ENCODE data around the gene KCND3.

KCND3 gene

GRCh38 chr1:111920221-111921024 lies 69.0 kb downstream of the KCND3 start:
- no peak for DNase-seq (ENCODE audit: low read depth in 2 of 2)

DNA sequence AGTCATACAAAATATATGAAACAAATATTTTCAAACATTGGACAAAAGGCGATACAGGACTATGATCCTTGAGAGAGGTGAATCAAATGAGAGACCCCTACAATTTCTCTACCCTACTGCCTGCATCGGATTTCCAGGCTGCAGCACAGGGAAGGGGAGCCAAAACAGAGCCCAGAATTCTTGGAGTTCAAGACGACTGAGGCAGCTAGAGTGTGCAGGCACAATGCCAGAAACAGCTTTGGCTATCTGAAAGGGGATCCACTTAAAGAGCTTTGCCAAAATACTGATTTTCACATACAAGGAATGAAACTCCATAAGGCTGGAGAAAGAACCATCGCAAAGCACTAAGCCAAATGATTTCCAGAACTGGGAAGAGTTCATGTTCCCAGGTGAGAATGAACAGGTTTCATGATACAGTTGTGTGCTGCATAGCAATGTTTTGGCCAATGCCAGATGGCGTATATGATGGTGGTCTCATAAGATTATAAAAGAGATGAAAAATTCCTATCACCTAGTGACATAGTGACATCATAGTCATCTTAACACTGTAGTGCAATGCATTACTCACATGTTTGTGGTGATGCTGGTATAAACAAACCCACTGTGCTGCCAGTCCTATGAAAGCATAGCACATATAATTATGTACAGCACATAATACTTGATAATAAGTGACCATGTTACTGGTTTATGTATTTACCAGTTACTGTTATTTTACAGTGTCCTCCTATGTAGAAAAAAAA lies 77.5 kb downstream of the KCND3 start:
- no peak for DNase-seq (ENCODE audit: low read depth in 2 of 2)

GRCh38 chr1:111911061-111911460 lies 78.4 kb downstream of the KCND3 start:
- no peak for DNase-seq (ENCODE audit: low read depth in 2 of 2)

DNA sequence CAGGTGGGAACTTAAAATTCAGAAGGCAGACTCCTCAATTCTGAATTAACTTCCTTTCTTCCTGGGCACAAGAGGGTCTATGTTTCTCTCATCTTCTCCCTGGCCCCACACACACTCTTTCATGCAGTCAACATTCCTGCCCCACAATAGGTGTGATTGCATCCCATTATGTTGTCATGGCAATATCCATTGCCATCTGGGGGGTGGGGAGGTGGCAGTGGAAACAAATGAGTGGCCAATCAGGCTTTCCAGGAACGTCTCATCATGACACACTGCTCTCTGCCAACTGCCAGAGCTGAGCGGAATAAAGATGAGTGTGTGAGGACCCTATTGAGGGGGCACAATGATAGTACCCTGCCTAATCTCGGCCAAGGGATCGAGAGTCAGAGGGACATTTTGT lies 80.4 kb downstream of the KCND3 start:
- DNase-seq (ENCODE audit: low read depth in 2 of 2): no peak

DNA sequence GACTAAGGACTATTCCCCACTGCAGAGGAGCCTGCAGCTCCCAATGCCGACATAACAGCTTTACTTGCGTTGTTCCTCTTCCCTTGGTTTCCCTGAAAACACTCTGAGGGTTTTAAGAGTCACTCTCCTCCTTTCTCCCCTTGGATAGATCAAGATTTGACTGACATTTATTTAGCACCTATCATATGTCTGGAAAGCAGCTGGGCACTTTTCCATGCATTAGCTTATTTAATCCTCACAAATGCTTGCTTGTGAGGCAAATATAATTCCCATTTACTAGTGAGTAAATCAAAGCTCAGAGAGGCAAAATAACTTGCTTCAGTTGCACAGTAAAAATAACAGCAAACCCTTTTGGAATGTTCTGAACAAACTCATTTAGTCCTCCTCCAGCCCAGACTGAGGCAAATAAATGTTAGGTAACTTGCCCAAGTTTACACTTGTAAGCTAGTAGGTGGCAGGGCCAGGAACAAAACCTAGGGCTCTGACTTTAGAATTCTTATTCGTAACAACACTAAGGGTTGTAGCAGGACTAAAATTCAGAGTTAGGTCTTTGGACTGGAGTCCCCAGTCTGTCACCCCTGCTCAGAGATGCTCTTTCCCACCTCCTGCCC lies 81.4 kb downstream of the KCND3 start:
- DNase-seq (ENCODE audit: low read depth in 2 of 2): no peak

GRCh38 chr1:111907321-111907720 lies 82.1 kb downstream of the KCND3 start:
- no peak for DNase-seq (ENCODE audit: low read depth in 2 of 2)

GRCh38 chr1:111906816-111907215 lies 82.7 kb downstream of the KCND3 start:
- no peak for DNase-seq (ENCODE audit: low read depth in 2 of 2)

DNA sequence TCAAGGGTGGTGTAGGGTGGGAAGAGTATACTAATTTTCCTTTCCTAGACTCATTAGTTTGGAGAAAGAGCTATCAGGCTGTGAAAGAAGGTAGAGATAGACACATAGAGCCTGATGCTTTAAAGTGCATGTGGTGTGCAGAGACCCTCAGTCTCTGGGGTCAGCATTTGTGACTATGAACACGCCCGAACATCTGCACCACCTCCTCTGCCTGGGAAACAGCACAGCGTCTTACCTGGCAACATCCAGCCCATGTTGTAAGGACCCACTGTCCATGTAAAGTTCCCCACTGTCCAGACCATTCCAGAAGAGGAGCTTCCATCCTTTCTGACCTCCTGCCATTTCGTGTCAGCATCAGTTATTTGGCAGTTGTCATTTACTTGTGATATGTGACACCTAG lies 83.4 kb downstream of the KCND3 start:
- no peak for DNase-seq (ENCODE audit: low read depth in 2 of 2)

- DNase-seq (ENCODE audit: low read depth in 2 of 2): no peak
Measured at GRCh38 chr1:111904478-111905218, 84.8 kb downstream of the KCND3 start.

GRCh38 chr1:111903871-111904449 lies 85.5 kb downstream of the KCND3 start:
- no peak for DNase-seq (ENCODE audit: low read depth in 2 of 2)

DNA sequence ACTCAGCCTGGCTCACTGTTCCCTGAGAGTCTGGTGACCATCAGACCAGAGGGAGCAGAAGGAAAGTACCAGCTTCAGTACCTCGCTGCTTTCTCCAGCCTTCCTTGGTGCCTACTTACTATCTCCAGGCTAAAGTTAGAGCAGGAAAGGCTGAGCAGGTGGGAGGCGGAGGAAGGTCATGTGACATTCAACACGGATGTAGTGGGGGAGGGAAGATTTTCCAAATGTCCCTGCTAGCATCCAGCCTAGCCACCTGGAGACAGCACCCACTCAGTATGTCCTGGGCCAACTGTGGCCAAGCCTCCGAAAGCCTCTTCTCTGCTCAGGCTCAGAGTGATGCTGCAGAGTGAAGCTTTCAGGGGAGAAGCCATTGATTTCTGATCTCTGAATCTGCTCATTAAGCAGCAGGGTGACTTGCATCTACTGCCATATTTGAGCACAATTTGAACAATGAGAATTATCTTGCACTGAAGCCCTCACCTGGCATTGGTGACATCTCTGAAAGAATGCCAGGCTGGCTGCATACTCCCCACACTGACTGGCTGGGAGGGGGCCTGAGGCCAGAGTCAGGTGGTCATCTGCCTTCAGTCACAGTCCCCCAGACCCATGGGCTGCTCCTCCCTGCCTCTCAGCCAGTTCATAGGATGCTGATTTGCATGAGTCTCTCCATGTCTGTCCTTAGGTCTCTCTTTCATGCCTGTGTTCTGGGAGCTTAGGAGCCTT lies 86.2 kb downstream of the KCND3 start:
- no peak for DNase-seq (ENCODE audit: low read depth in 2 of 2)

- no peak for DNase-seq (ENCODE audit: low read depth in 2 of 2)
Measured at GRCh38 chr1:111895469-111895868, 94.0 kb downstream of the KCND3 start.

- DNase-seq (ENCODE audit: low read depth in 2 of 2): no peak
Measured at GRCh38 chr1:111895017-111895416, 94.5 kb downstream of the KCND3 start.

- no peak for DNase-seq (ENCODE audit: low read depth in 2 of 2)
Measured at GRCh38 chr1:111894497-111894896, 95.0 kb downstream of the KCND3 start.

- no peak for DNase-seq (ENCODE audit: low read depth in 2 of 2)
Measured at GRCh38 chr1:111891566-111891965, 97.9 kb downstream of the KCND3 start.

- no peak for DNase-seq (ENCODE audit: low read depth in 2 of 2)
Measured at GRCh38 chr1:111888740-111889376, 100.6 kb downstream of the KCND3 start.

DNA sequence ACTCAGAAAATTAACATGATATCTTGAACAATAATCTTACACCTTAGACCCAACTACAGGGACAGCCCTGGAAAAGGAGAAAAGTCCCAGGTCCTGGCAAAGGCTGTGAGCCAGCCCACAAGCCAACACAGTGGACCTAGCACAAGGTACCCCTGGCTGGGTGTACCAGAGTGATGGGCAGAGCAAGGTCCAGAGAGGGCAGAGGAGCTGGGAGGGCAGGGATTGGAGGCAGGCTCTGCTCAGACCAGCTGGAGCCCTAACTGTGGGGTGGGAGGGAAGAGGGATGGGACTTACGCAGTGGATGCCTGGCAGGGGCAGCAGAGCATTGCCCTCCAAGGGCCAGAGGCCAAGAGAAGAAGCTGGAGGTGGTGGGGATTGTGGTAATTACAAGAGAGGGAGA lies 101.6 kb downstream of the KCND3 start:
- DNase-seq (ENCODE audit: low read depth in 2 of 2): no peak

- DNase-seq (ENCODE audit: low read depth in 2 of 2): no peak
Measured at GRCh38 chr1:111887385-111887784, 102.1 kb downstream of the KCND3 start.

DNA sequence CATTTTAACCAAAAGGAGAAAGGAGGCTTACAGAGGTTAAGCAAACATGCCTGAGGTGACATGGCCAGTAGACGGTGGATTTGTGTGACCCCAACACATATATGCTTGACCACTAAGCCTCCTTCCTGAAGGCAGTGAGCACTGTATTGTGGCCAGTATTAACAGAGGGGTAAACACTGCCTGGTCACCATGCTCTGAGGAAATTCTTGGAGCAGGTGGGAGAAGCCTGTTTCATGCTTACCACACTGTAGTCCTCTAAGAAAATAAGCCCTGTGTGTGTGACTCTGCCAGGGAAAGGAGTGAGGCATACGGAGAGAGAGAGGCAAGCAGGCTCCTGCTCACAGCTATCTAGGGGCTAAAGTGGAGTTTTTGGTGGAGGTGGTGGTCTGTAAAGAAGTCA lies 102.7 kb downstream of the KCND3 start:
- no peak for DNase-seq (ENCODE audit: low read depth in 2 of 2)

DNA sequence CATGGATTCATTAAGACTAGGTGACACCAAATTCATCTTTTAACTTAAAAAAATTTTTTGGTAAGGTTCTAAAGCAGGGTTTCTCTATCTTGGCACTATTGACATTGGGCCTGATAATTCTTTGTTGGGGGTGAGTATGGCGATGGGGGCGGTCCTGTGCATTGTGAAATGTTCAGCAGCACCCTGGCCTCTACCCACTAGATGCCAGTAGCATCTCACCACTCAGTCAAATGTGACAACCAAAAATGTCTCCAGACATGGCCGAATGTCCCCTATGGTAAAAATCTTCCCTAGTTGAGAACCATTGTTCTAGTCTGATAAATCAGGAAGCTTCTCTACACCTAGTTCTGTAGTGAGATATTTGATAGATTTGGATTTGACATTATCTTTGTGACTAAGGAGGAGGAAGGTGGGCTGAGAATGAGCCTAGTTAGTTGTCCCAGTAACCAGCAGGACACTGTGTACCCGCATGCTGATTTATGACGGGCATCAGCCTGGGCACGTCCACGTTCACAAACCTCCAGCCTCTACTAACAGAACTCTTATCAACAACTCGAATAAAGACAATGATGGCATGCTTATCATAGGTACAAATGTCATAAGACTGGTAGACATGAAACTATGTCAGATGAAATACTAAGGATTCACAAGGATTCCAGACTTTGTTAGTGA lies 104.6 kb downstream of the KCND3 start:
- DNase-seq (ENCODE audit: low read depth in 2 of 2): no peak
